ENCODE measurements around the gene METTL16.

The METTL16 gene

GRCh38 chr17:2378905-2379304 is 132.8 kb downstream of the METTL16 start:
- no peak for DNase-seq

- DNase-seq = no peak
These were observed 134.0 kb downstream of the METTL16 start for GRCh38 chr17:2377659-2378058.

GRCh38 chr17:2376107-2376506 is 135.6 kb downstream of the METTL16 start:
- no peak for DNase-seq

- no peak for DNase-seq
These were observed 136.3 kb downstream of the METTL16 start for GRCh38 chr17:2375406-2375805.

- no peak for DNase-seq
These were observed 137.0 kb downstream of the METTL16 start for GRCh38 chr17:2374549-2375285.

DNA sequence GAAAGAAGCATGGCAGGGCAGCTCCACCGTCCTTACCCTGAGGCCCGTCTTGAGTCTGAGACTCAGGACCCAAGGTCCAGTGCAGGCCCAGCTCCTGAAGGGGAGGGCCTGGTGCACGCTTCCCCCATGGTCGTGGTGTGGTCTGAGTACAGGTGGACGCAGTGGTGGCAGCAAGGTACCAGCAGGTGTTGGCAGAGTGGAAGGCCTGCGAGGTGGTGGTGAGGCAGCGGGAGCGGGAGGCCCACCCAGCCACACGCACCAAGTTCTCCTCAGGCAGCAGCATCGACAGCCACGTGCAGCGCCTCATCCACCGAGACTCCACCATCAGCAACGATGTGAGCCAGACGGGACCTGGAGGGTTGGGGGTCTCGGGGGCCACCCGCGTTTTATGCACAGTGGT is 138.5 kb downstream of the METTL16 start:
- no peak for DNase-seq

- no peak for DNase-seq
These were observed 139.0 kb downstream of the METTL16 start for GRCh38 chr17:2372681-2373080.

GRCh38 chr17:2372180-2372579 is 139.5 kb downstream of the METTL16 start:
- DNase-seq = no peak

- no peak for DNase-seq
These were observed 140.2 kb downstream of the METTL16 start for GRCh38 chr17:2371183-2372130.

GRCh38 chr17:2370211-2370589 is 141.5 kb downstream of the METTL16 start:
- no peak for DNase-seq

DNA sequence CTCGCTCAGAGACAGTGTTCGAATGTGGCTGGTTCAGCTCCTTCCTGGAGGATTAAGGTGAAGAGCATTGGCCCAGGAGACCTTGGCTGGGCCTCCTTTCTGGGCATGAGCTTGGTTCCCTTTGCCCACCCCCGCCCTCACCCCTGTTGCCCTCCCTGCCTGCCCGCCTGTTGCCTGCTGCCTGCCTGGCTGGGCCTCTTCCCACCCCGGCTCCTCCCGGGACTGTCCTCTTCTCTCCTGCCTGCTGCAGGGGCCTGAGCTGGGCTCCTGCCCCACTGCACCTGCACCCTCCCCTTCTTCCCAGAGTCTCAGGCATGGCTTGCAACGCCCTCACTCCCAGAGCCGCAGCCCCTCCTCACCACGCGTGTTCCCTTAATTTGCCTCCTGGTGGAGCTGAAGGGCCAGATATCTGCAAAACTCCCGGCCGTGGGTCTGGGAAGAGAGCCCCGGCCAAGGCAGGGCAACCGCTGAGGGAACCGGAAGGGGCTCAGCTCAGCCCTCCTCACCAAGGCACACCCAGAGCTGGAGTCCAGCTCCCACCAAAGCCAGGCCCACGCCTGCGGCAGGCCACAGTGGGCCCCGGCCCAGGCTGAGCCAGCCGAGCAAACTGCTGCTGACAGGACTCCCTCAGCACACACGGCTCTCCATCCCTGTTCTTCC is 142.0 kb downstream of the METTL16 start:
- DNase-seq = no peak

GRCh38 chr17:2369039-2369438 is 142.6 kb downstream of the METTL16 start:
- no peak for DNase-seq

GRCh38 chr17:2368359-2368758 is 143.3 kb downstream of the METTL16 start:
- DNase-seq = no peak

DNA sequence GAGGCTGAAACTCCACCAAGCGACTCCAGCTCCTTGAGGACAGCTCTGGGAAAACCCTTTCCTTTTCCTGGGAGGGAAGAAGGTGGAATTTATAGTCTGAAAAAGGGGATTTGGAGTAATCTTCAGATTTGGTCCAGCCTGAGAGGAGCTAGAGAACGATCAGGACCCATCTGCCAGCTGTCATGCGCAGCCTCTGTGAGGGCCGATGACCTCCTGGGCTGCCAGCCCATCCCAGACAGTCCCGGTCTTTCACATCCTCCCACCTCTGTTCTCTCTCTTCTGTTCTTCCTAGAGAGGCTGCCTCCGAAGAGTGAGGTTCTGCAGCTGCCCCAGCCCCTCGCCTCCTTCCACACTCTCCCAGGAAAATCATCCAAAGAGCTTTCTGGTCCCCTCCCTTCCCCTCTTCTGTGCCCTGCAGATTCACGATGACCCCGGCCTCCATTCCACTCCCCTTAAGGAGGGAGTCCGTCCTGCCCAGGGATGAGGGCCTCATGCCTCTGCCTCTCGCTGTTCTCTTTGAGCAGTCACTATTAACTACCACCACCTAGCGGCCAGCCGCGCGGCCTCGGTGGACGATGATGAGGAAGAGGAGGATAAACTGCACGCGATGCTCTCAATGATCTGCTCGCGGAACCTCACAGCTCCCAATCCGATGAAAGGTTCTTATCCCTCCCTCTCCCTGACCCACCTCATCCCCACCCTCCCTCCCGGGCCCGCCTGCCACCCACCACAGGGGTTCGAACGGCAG is 144.8 kb downstream of the METTL16 start:
- DNase-seq = no peak
